HL-60 (cell line): ENCODE measurements around the gene AP2A2.

Source experiments
- DNase-seq, 2 experiments: peaks; one replicate each; pipeline ENCODE4 v3.0.0-alpha.2; 2010 to 2020; ENCODE audit warnings: low read depth in 1 of 2, low spot score in 1 of 2
- H3K27ac ChIP-seq: fragments of 250-450 bp; sonication (Bioruptor Pico); replicated peaks from 2 replicates; pipeline ENCODE4 v1.5.1; 2020; ENCODE audit warnings: mild to moderate bottlenecking, moderate library complexity
- H3K27me3 ChIP-seq: fragments of 250-450 bp; sonication (Bioruptor Pico); 2 replicates; pipeline ENCODE4 v1.5.1; 2021; ENCODE audit warnings: mild to moderate bottlenecking, moderate library complexity; ENCODE audit not compliant: insufficient read depth, poor library complexity, severe bottlenecking
- H3K4me3 ChIP-seq: replicated peaks from 2 replicates; pipeline ENCODE4 v1.5.1; 2011; ENCODE audit warnings: mild to moderate bottlenecking, control low read depth, low read length; ENCODE audit not compliant: insufficient read depth
- CTCF ChIP-seq: IDR thresholded peaks from one replicate; pipeline ENCODE4 v1.5.1; 2011; ENCODE audit warnings: low read length, control low read depth, inconsistent platforms; ENCODE audit not compliant: insufficient read depth
- GABPA ChIP-seq: IDR thresholded peaks from 2 replicates; pipeline ENCODE4 v1.6.1; 2012; ENCODE audit warnings: low read depth
- POLR2AphosphoS5 ChIP-seq: IDR thresholded peaks from 2 replicates; pipeline ENCODE4 v1.6.1; 2012; ENCODE audit warnings: low read depth
- REST ChIP-seq: IDR thresholded peaks from 2 replicates; pipeline ENCODE4 v1.6.1; 2012; ENCODE audit warnings: low read depth; ENCODE audit not compliant: insufficient replicate concordance
- SPI1 ChIP-seq: IDR thresholded peaks from 2 replicates; pipeline ENCODE4 v1.6.1; 2012; ENCODE audit warnings: low read depth, mild to moderate bottlenecking, borderline replicate concordance

Gene AP2A2

GRCh38 chr11:898143-898511, 27.5 kb upstream of the AP2A2 start:
- Histone ChIP-seq H3K4me3 (no peak overlapping the region), H3K27me3 (no peaks in the 10 kb centered on the region), H3K27ac (no peak overlapping the region)
- TF ChIP-seq CTCF = peak; percentile 13
- no peak for TF ChIP-seq GABPA
- peak in 1 of 2 experiments; percentile 18 for DNase-seq

GRCh38 chr11:898540-899190, 27.0 kb upstream of the AP2A2 start:
- H3K4me3 ChIP-seq = no peak overlapping the region
- no peaks in the 10 kb centered on the region for H3K27me3 ChIP-seq
- TF ChIP-seq SPI1 = no peak
- TF ChIP-seq CTCF = no peak
- TF ChIP-seq GABPA = no peak
- TF ChIP-seq POLR2AphosphoS5 = no peak
- TF ChIP-seq REST = no peak
- H3K27ac ChIP-seq = no peak overlapping the region
- DNase-seq = no peak

GRCh38 chr11:899724-900123, 25.9 kb upstream of the AP2A2 start:
- H3K27me3 ChIP-seq = no peaks in the 10 kb centered on the region
- DNase-seq = no peak
- no peak overlapping the region for H3K27ac ChIP-seq
- TF ChIP-seq POLR2AphosphoS5 (no peak), REST (no peak), SPI1 (no peak), CTCF (no peak), GABPA (no peak)
- no peak overlapping the region for H3K4me3 ChIP-seq

- DNase-seq = no peak
- H3K27me3 ChIP-seq = no peaks in the 10 kb centered on the region
- H3K27ac ChIP-seq = no peak overlapping the region
- H3K4me3 ChIP-seq = no peak overlapping the region
- TF ChIP-seq GABPA (no peak), POLR2AphosphoS5 (no peak), REST (no peak), CTCF (no peak), SPI1 (no peak)
Measured at GRCh38 chr11:900545-900944, 25.1 kb upstream of the AP2A2 start.
